GM23248 (cell line): ENCODE measurements around the gene TFIP11. TPM values are rescaled to one million over a fixed set of nuclear protein-coding genes. Genes with fewer than 3 reads are reported as not detected.

Experiments
- DNase-seq: peaks from one replicate; pipeline ENCODE4 v3.0.0-alpha.2; 2015
- H2AFZ ChIP-seq: fragments of 200-600 bp; sonication (generic); 2 replicates; pipeline ENCODE4 v1.6.1; 2016; ENCODE audit warnings: antibody characterized with exemption
- H3F3A ChIP-seq: fragments of 200-600 bp; sonication (generic); 2 replicates; pipeline ENCODE4 v1.6.1; 2016; ENCODE audit warnings: mild to moderate bottlenecking, antibody characterized with exemption, mixed run types; ENCODE audit not compliant: insufficient read depth
- H3K27ac ChIP-seq: fragments of 200-600 bp; sonication (generic); 2 replicates; pipeline ENCODE4 v1.5.1; 2016; ENCODE audit warnings: mild to moderate bottlenecking
- H3K27me3 ChIP-seq: fragments of 200-600 bp; sonication (generic); replicated peaks from 2 replicates; pipeline ENCODE4 v1.6.1; 2016; ENCODE audit warnings: mild to moderate bottlenecking; ENCODE audit not compliant: insufficient read depth
- H3K36me3 ChIP-seq: fragments of 200-600 bp; sonication (generic); 2 replicates; pipeline ENCODE4 v1.6.1; 2016; ENCODE audit warnings: low read depth, mild to moderate bottlenecking
- H3K4me1 ChIP-seq: fragments of 200-600 bp; sonication (generic); 2 replicates; pipeline ENCODE4 v1.6.1; 2016; ENCODE audit warnings: mild to moderate bottlenecking; ENCODE audit not compliant: insufficient read depth
- H3K4me2 ChIP-seq: fragments of 200-600 bp; sonication (generic); one replicate; pipeline ENCODE4 v1.6.1; 2016; ENCODE audit warnings: mild to moderate bottlenecking; ENCODE audit not compliant: unreplicated experiment
- H3K4me3 ChIP-seq: fragments of 200-600 bp; sonication (generic); 2 replicates; pipeline ENCODE4 v1.5.1; 2016; ENCODE audit warnings: mild to moderate bottlenecking
- H3K79me2 ChIP-seq: fragments of 200-600 bp; sonication (generic); 2 replicates; pipeline ENCODE4 v1.6.1; 2016; ENCODE audit warnings: mild to moderate bottlenecking; ENCODE audit not compliant: insufficient read depth
- H3K9ac ChIP-seq: fragments of 200-600 bp; sonication (generic); 2 replicates; pipeline ENCODE4 v1.6.1; 2016; ENCODE audit warnings: mild to moderate bottlenecking
- H3K9me2 ChIP-seq: fragments of 200-600 bp; sonication (generic); 2 replicates; pipeline ENCODE4 v1.6.1; 2016; ENCODE audit warnings: mixed run types, mild to moderate bottlenecking, moderate library complexity; ENCODE audit not compliant: insufficient read depth
- H3K9me3 ChIP-seq: fragments of 200-600 bp; sonication (generic); one replicate; pipeline ENCODE4 v1.6.1; 2017; ENCODE audit warnings: low read depth
- H4K20me1 ChIP-seq: fragments of 200-600 bp; sonication (generic); 2 replicates; pipeline ENCODE4 v1.6.0; 2016; ENCODE audit not compliant: insufficient read depth
- EZH2 ChIP-seq: fragments of 200-600 bp; sonication (generic); IDR thresholded peaks from 2 replicates; pipeline ENCODE4 v1.6.1; 2018; ENCODE audit warnings: antibody characterized with exemption, mild to moderate bottlenecking; ENCODE audit not compliant: insufficient read depth, poor library complexity, severe bottlenecking
- EZH2phosphoT487 ChIP-seq: fragments of 200-600 bp; sonication (generic); IDR thresholded peaks from 2 replicates; pipeline ENCODE4 v1.6.1; 2018; ENCODE audit warnings: antibody characterized with exemption, moderate library complexity, mild to moderate bottlenecking, low read depth; ENCODE audit not compliant: insufficient read depth
- WGBS, 2 experiments: methylation state at CpG; one replicate each; pipeline ENCODE4 v1.1.6; 2015 to 2017; ENCODE audit warnings: low lambda C conversion rate in 2 of 2, low coverage in 1 of 2; ENCODE audit errors: missing lambda C conversion rate in 2 of 2; 5-methylcytosine and 5-hydroxymethylcytosine counted together
- in situ Hi-C: fragments of 300-500 bp; cut with MboI; formaldehyde crosslinking; loops from 2 replicates; pipeline ENCODE4 v1.15.0; 2020
- polyA plus RNA-seq: library from polyadenylated mRNA; unstranded; fragments of >200 nt; fragmentation: Nextera tagmentation; extraction: Ambion mirVana; gene quantifications from 2 replicates; pipeline ENCODE4 v1.2.1, GENCODE V29; 2016
- total RNA-seq: library from RNA; depleted of rRNA; stranded (reverse); fragments of >200 nt; shearing (Covaris generic); gene quantifications from 2 replicates; pipeline ENCODE4 v1.2.3, GENCODE V29; 2014

Gene TFIP11
- total and polyA plus RNA-seq, 2 experiments from 2014 or later = 23.1 to 41.9 TPM

DNA sequence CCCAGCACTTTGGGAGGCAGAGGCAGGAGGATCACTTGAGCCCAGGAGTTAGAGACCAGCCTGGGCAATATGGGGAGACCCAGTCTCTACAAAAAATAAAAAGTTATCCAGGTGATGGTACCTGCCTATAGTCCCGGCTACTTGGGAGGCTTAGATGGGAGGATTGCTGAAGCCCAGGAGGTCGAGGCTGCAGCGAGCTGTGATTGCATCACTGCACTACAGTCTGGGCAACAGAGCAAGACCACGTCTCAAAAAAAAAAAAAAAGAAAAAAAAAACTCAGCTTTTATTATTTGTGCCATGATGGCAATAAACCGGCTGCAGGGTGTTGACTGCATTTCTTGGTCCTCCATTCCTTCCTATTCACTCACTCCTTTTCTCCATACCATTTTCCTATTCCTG is 33.6 kb upstream of the TFIP11 start:
- TF ChIP-seq EZH2 (no peak), EZH2phosphoT487 (no peak)

DNA sequence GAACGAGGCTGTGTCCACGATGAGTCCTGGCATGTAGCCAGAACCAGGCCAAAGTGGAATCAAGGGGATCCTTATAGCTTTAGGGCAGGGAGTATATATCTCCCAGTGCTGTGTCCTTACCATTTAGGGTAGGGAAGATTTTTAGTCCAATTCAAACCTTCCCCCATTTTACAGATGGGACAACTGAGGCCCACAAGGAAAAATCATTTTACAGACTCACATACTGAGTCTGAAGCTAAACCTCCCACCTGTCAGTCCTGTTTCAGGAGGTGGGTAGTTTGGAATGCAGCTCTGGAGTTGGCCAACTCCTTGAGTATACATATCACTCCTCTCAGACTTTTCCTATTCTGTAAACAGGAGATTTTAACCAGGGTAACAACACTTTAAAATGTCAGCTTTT is 33.1 kb upstream of the TFIP11 start:
- H3K9me2 ChIP-seq = no peaks in the 10 kb centered on the region
- WGBS, 2 experiments = 73 to 77% methylated on average over 2 of the region's 2 CpGs
- no peaks in the 10 kb centered on the region for H3K36me3 ChIP-seq
- peaks cover 8% of the 10 kb centered on the region for H3K4me1 ChIP-seq
- TF ChIP-seq EZH2 (no peak), EZH2phosphoT487 (no peak)
- in situ Hi-C loops = no loop called here
- H2AFZ ChIP-seq = no peak overlapping the region
- no peak overlapping the region for H3K9ac ChIP-seq
- no peak overlapping the region for H3K4me3 ChIP-seq
- H4K20me1 ChIP-seq = no peaks in the 10 kb centered on the region
- no peak overlapping the region for H3K27ac ChIP-seq
- peaks cover 21% of the 10 kb centered on the region for H3K79me2 ChIP-seq
- no peak for DNase-seq
- H3K9me3 ChIP-seq = no peaks in the 10 kb centered on the region
- no peak overlapping the region for H3K4me2 ChIP-seq
- no peaks in the 10 kb centered on the region for H3K27me3 ChIP-seq
- 0 out of 2 replicates have a peak, but pooled peaks cover 3% of the 10 kb centered on the region for H3F3A ChIP-seq

More for the DNA sequence above, 33.6 kb upstream of the TFIP11 start:
- Histone ChIP-seq H4K20me1 (no peaks in the 10 kb centered on the region), H3K9me2 (no peaks in the 10 kb centered on the region), H3K27me3 (no peaks in the 10 kb centered on the region), H3K79me2 (peaks cover 21% of the 10 kb centered on the region), H3K36me3 (no peaks in the 10 kb centered on the region), H3F3A (peaks cover 8% of the 10 kb centered on the region; the same call in 1 of the 2 replicates), H3K9ac (no peak overlapping the region), H3K4me3 (no peak overlapping the region), H3K9me3 (no peaks in the 10 kb centered on the region), H2AFZ (no peak overlapping the region), H3K4me1 (peaks cover 13% of the 10 kb centered on the region), H3K27ac (no peak overlapping the region), H3K4me2 (no peak overlapping the region)
- in situ Hi-C loops = no loop called here
- DNase-seq = no peak
- 81 to 84% methylated on average over 5 of the region's 5 CpGs for WGBS, 2 experiments

DNA sequence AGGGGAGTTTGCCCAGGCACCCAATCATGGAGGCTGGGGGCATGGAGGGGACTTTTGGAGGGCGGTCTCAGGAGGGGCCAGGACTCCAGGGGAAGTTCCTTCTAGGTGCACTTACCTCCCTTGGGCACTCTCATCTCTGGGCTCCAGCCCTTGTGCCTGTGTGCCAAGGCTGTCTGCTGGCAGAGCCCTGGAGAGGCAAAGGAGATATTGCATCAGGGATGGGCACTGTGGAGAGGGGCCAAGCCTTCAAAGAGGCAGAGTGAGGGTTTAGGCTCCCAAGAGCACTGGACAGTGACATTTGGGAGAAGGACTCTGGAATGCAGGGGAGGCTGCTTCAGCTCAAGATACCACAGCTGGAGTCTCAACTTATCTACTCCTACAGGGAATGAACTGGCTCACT is 32.2 kb upstream of the TFIP11 start:
- no peak for TF ChIP-seq EZH2
- TF ChIP-seq EZH2phosphoT487 = no peak
- no peak overlapping the region for H3K27ac ChIP-seq
- no peaks in the 10 kb centered on the region for H3K9me3 ChIP-seq
- H4K20me1 ChIP-seq = no peaks in the 10 kb centered on the region
- H3K36me3 ChIP-seq = no peaks in the 10 kb centered on the region
- no peak for DNase-seq
- H3K4me3 ChIP-seq = no peak overlapping the region
- peaks cover 21% of the 10 kb centered on the region for H3K79me2 ChIP-seq
- no peak overlapping the region for H2AFZ ChIP-seq
- H3F3A ChIP-seq = no peaks in the 10 kb centered on the region
- H3K4me1 ChIP-seq = no peaks in the 10 kb centered on the region
- no peaks in the 10 kb centered on the region for H3K27me3 ChIP-seq
- H3K9me2 ChIP-seq = no peaks in the 10 kb centered on the region
- no peak overlapping the region for H3K4me2 ChIP-seq
- H3K9ac ChIP-seq = no peak overlapping the region
- WGBS, 2 experiments = 100% methylated on average over 1 of the region's 1 CpG
- in situ Hi-C loops = no loop called here

DNA sequence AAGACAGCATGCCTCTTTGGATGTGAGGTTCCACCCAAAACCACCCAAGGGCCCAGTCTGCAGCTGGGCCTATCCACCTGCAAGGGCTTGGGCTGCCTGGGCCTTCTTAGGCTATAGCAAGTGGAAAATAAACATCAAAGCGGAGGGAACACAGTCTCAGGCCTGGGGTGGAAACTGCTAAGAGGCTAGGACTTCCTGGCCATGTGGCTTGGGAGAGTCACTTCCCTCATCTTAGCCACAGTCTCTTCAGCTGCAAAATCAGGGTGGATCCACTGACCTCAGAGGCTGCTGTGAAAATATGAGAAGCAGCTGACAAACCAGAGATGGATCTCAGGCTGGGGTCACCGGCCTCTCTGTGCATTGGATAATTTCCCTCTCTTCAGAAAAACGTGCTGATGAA is 30.6 kb upstream of the TFIP11 start:
- no peak overlapping the region for H3K9ac ChIP-seq
- H3K9me3 ChIP-seq = no peaks in the 10 kb centered on the region
- no peaks in the 10 kb centered on the region for H4K20me1 ChIP-seq
- no peak overlapping the region for H3K27ac ChIP-seq
- no peaks in the 10 kb centered on the region for H3K9me2 ChIP-seq
- no peak overlapping the region for H3K4me3 ChIP-seq
- DNase-seq = no peak
- in situ Hi-C loops = no loop called here
- H3K4me1 ChIP-seq = no peaks in the 10 kb centered on the region
- no peaks in the 10 kb centered on the region for H3K36me3 ChIP-seq
- 90 to 97% methylated on average over 3 of the region's 3 CpGs for WGBS, 2 experiments
- H2AFZ ChIP-seq = no peak overlapping the region
- TF ChIP-seq EZH2phosphoT487 = no peak
- TF ChIP-seq EZH2 = no peak
- H3F3A ChIP-seq = no peaks in the 10 kb centered on the region
- H3K79me2 ChIP-seq = peaks cover 21% of the 10 kb centered on the region
- no peak overlapping the region for H3K4me2 ChIP-seq
- no peaks in the 10 kb centered on the region for H3K27me3 ChIP-seq
